Peyer's patch (tissue), 4 donors: ENCODE data around the gene COQ8A.

Experiments used
- POLR2A ChIP-seq, 2 donors: fragments of 450-650 bp; IDR thresholded peaks; one replicate each; pipeline ENCODE4 v1.5.1; 2017; ENCODE audit warnings: antibody characterized with exemption in 2 of 2, mild to moderate bottlenecking in 2 of 2, moderate library complexity in 2 of 2
- TF ChIP-seq, protein P1 (sequence below), 6 experiments: fragments of 450-650 bp in 4 of 6; fragments of 200-600 bp in 2 of 6; sonication (generic) in 1 of 6; IDR thresholded peaks; one replicate each; pipeline ENCODE4 v1.5.1; 2017 to 2019; ENCODE audit warnings: antibody characterized with exemption in 6 of 6, mild to moderate bottlenecking in 3 of 6, moderate library complexity in 1 of 6

GRCh38 chr1:226937940-226938725 is 2.0 kb upstream of the COQ8A start:
- TF ChIP-seq, protein P1, sequence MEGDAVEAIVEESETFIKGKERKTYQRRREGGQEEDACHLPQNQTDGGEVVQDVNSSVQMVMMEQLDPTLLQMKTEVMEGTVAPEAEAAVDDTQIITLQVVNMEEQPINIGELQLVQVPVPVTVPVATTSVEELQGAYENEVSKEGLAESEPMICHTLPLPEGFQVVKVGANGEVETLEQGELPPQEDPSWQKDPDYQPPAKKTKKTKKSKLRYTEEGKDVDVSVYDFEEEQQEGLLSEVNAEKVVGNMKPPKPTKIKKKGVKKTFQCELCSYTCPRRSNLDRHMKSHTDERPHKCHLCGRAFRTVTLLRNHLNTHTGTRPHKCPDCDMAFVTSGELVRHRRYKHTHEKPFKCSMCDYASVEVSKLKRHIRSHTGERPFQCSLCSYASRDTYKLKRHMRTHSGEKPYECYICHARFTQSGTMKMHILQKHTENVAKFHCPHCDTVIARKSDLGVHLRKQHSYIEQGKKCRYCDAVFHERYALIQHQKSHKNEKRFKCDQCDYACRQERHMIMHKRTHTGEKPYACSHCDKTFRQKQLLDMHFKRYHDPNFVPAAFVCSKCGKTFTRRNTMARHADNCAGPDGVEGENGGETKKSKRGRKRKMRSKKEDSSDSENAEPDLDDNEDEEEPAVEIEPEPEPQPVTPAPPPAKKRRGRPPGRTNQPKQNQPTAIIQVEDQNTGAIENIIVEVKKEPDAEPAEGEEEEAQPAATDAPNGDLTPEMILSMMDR (IDR thresholded peaks at IDR 0.05), result no peak
- no peak for TF ChIP-seq POLR2A (IDR thresholded peaks at IDR 0.05)
